Glutamatergic neuron (in vitro differentiated cells): Measurements from ENCODE around the gene TMEM126B. TPM values are rescaled to one million over a fixed set of nuclear protein-coding genes. Genes with fewer than 3 reads are reported as not detected.

Experiments
- DNase-seq: peaks from one replicate; pipeline ENCODE4 v3.0.0; 2022
- H3K27ac Mint-ChIP-seq: one replicate; pipeline ENCODE4 v1.8.0; 2020; ENCODE audit warnings: mild to moderate bottlenecking, mixed read lengths, inconsistent platforms; ENCODE audit not compliant: unreplicated experiment
- H3K27me3 Mint-ChIP-seq: one replicate; pipeline ENCODE4 v1.8.0; 2020; ENCODE audit warnings: mild to moderate bottlenecking, moderate library complexity, mixed read lengths, inconsistent platforms; ENCODE audit not compliant: unreplicated experiment
- H3K36me3 Mint-ChIP-seq: one replicate; pipeline ENCODE4 v1.8.0; 2020; ENCODE audit warnings: mild to moderate bottlenecking, mixed read lengths, inconsistent platforms; ENCODE audit not compliant: unreplicated experiment
- H3K4me1 Mint-ChIP-seq: one replicate; pipeline ENCODE4 v1.8.0; 2020; ENCODE audit warnings: mild to moderate bottlenecking, low read depth, mixed read lengths, inconsistent platforms; ENCODE audit not compliant: unreplicated experiment
- H3K4me3 Mint-ChIP-seq: one replicate; pipeline ENCODE4 v1.8.0; 2020; ENCODE audit warnings: mild to moderate bottlenecking, mixed read lengths, inconsistent platforms; ENCODE audit not compliant: unreplicated experiment
- H3K9me3 Mint-ChIP-seq: one replicate; pipeline ENCODE4 v1.8.0; 2020; ENCODE audit warnings: mild to moderate bottlenecking, moderate library complexity, mixed read lengths, inconsistent platforms; ENCODE audit not compliant: unreplicated experiment
- CTCF ChIP-seq: fragments of 200-600 bp; sonication (generic); IDR thresholded peaks from one replicate; pipeline ENCODE4 v1.5.0; 2021; ENCODE audit not compliant: partially characterized antibody, unreplicated experiment
- total RNA-seq: library from RNA; stranded (reverse); fragmentation: NEBNext Ultra II Directional; extraction: Animal tissue kit (Norgen Biotek cat#: 25700); gene quantifications from one replicate; pipeline ENCODE4 v1.2.1, GENCODE V29; 2021; ENCODE audit not compliant: unreplicated experiment

The TMEM126B gene
- total RNA-seq, 1 donor from 2014 or later = 27.3 TPM

GRCh38 chr11:85685820-85686459 lies 57.5 kb downstream of the TMEM126B start, which contains the start of gene CCDC89:
CCDC89 (minus strand) TSS chr11:85686195; CDS start chr11:85686130, 65 bp downstream.
- Mint-ChIP-seq H3K27me3 (no peaks in the 10 kb centered on the region), H3K27ac (no peak within 1 kb of the TSS), H3K36me3 (no peaks in the 10 kb centered on the region), H3K4me3 (peak within 1 kb of the TSS; percentile 31), H3K4me1 (peaks cover 9% of the 10 kb centered on the region), H3K9me3 (peaks cover 2% of the 10 kb centered on the region)
- no peak for TF ChIP-seq CTCF
- DNase-seq = peak; percentile 16

Other genes with a start within 250 kb of the TMEM126B start
- 2.9 TPM for gene DLG2, start 1.2 kb upstream of the TMEM126B start, total RNA-seq
- 19.9 TPM for gene TMEM126A, start 19.4 kb downstream of the TMEM126B start, total RNA-seq
- 44.0 TPM for gene CREBZF, start 36.5 kb downstream of the TMEM126B start, total RNA-seq
- gene CCDC89, start 57.6 kb downstream of the TMEM126B start, total RNA-seq = not detected
- 4.0 TPM for gene SYTL2, start 182.5 kb downstream of the TMEM126B start, total RNA-seq
- gene CCDC83, start 226.8 kb downstream of the TMEM126B start, total RNA-seq = not detected